Measurements from ENCODE around the gene PHYHD1.

PHYHD1 gene

DNA sequence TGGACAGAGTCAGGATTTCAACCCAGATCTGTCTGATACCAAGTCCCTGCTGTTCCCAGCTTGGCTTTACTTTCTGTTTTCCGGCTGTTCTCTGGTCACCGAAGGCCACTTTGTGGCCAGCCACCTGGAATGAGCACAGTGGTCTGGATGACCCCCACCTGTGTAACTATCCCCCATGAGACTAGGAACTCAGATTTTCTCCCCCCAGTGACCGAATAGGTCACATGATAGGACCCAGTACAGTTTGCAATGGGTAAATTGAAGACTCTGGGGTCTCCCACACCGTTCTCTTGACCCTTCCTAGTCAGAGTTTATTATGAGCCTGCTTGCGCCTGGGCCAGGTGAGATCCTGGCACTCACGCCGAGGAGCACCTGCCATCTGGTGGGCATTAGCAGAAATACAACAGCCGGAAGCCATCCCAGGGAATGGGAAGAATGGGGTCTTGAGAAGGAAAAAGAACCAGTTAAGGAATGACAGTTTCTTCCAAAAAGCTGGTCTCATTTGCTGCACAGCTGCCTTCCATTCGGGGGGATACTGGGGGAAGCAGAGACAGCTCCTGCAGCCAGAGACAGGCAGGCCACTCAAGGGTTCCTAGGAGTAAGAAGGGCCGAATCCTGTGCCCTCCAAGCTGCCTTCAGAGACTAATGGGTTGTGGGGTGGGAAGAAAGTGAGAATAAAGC lies 7.1 kb downstream of the PHYHD1 start:
- Histone ChIP-seq H3K36me3 (ENCODE audit: control insufficient read depth, low read length) (no peaks in the 10 kb centered on the region), H3K27ac (ENCODE audit: low read depth, low read length) (no peak overlapping the region), H3K4me3 (ENCODE audit: low read length) (no peak overlapping the region), H3K9me2 (replicated peaks; ENCODE audit: control insufficient read depth, low read length) (no peaks in the 10 kb centered on the region), H3K9me3 (ENCODE audit: control insufficient read depth, insufficient read depth, low read length) (no peaks in the 10 kb centered on the region), H3K4me2 (ENCODE audit: low read length) (no peak overlapping the region), H4K20me1 (ENCODE audit: control insufficient read depth, insufficient read depth, low read depth, low read length) (no peaks in the 10 kb centered on the region), H3K4me1 (ENCODE audit: control insufficient read depth, low read length) (peaks cover 6% of the 10 kb centered on the region), H3F3A (ENCODE audit: control insufficient read depth, insufficient read depth) (no peaks in the 10 kb centered on the region), H3K79me2 (ENCODE audit: control insufficient read depth, low read length) (0 out of 2 replicates have a peak, but pooled peaks cover 2% of the 10 kb centered on the region), H3K27me3 (ENCODE audit: control insufficient read depth, low read length) (no peaks in the 10 kb centered on the region)
- TF ChIP-seq, protein P1, sequence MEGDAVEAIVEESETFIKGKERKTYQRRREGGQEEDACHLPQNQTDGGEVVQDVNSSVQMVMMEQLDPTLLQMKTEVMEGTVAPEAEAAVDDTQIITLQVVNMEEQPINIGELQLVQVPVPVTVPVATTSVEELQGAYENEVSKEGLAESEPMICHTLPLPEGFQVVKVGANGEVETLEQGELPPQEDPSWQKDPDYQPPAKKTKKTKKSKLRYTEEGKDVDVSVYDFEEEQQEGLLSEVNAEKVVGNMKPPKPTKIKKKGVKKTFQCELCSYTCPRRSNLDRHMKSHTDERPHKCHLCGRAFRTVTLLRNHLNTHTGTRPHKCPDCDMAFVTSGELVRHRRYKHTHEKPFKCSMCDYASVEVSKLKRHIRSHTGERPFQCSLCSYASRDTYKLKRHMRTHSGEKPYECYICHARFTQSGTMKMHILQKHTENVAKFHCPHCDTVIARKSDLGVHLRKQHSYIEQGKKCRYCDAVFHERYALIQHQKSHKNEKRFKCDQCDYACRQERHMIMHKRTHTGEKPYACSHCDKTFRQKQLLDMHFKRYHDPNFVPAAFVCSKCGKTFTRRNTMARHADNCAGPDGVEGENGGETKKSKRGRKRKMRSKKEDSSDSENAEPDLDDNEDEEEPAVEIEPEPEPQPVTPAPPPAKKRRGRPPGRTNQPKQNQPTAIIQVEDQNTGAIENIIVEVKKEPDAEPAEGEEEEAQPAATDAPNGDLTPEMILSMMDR (IDR thresholded peaks at IDR 0.05; ENCODE audit: low read depth, low read length, poor library complexity, severe bottlenecking), result peak; percentile 85
- TF ChIP-seq EZH2phosphoT487 (IDR thresholded peaks at IDR 0.05; ENCODE audit: borderline replicate concordance, low read length), result no peak

DNA sequence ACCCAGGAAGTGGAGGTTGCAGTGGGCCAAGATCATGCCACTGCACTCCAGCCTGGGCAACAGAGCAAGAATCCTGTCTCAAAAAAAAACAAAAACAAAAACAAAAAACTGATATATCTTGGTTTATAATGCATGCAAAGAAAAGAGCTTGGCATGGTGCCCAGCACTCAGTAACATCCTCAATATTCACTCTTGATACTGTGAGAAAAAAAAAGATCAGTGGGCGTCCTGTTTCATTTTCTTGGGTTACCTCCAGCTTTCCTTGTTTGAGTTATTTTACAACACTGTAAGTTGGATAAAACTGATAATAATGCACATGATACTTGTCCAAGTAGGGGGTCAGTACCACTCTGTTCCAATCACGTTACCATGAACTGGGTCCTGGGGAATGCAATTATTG lies 7.8 kb downstream of the PHYHD1 start:
- H3F3A ChIP-seq (ENCODE audit: control insufficient read depth, insufficient read depth), result no peaks in the 10 kb centered on the region
- no peak overlapping the region for H3K27ac ChIP-seq (ENCODE audit: low read depth, low read length)
- H3K9me2 ChIP-seq (replicated peaks; ENCODE audit: control insufficient read depth, low read length), result no peaks in the 10 kb centered on the region
- no peaks in the 10 kb centered on the region; the same call in 1 of the 2 replicates for H3K36me3 ChIP-seq (ENCODE audit: control insufficient read depth, low read length)
- no peak for TF ChIP-seq EZH2phosphoT487 (IDR thresholded peaks at IDR 0.05; ENCODE audit: borderline replicate concordance, low read length)
- TF ChIP-seq, protein P1 (IDR thresholded peaks at IDR 0.05; ENCODE audit: low read depth, low read length, poor library complexity, severe bottlenecking), result no peak
- H3K79me2 ChIP-seq (ENCODE audit: control insufficient read depth, low read length), result no peaks in the 10 kb centered on the region
- peaks cover 6% of the 10 kb centered on the region for H3K4me1 ChIP-seq (ENCODE audit: control insufficient read depth, low read length)
- no peaks in the 10 kb centered on the region for H3K9me3 ChIP-seq (ENCODE audit: control insufficient read depth, insufficient read depth, low read length)
- no peak overlapping the region for H3K4me3 ChIP-seq (ENCODE audit: low read length)
- no peaks in the 10 kb centered on the region for H3K27me3 ChIP-seq (ENCODE audit: control insufficient read depth, low read length)
- no peak overlapping the region for H3K4me2 ChIP-seq (ENCODE audit: low read length)
- H4K20me1 ChIP-seq (ENCODE audit: control insufficient read depth, insufficient read depth, low read depth, low read length), result no peaks in the 10 kb centered on the region

GRCh38 chr9:128929560-128929959 lies 8.8 kb downstream of the PHYHD1 start:
- Histone ChIP-seq H3F3A (ENCODE audit: control insufficient read depth, insufficient read depth) (no peaks in the 10 kb centered on the region), H3K36me3 (ENCODE audit: control insufficient read depth, low read length) (no peaks in the 10 kb centered on the region; the same call in 1 of the 2 replicates), H3K9me2 (replicated peaks; ENCODE audit: control insufficient read depth, low read length) (no peaks in the 10 kb centered on the region), H3K4me1 (ENCODE audit: control insufficient read depth, low read length) (peaks cover 6% of the 10 kb centered on the region), H4K20me1 (ENCODE audit: control insufficient read depth, insufficient read depth, low read depth, low read length) (no peaks in the 10 kb centered on the region), H3K9me3 (ENCODE audit: control insufficient read depth, insufficient read depth, low read length) (no peaks in the 10 kb centered on the region), H3K27ac (ENCODE audit: low read depth, low read length) (no peak overlapping the region), H3K27me3 (ENCODE audit: control insufficient read depth, low read length) (no peaks in the 10 kb centered on the region), H3K4me3 (ENCODE audit: low read length) (no peak overlapping the region), H3K4me2 (ENCODE audit: low read length) (no peak overlapping the region), H3K79me2 (ENCODE audit: control insufficient read depth, low read length) (no peaks in the 10 kb centered on the region)
- no peak for TF ChIP-seq EZH2phosphoT487 (IDR thresholded peaks at IDR 0.05; ENCODE audit: borderline replicate concordance, low read length)
- TF ChIP-seq, protein P1 (IDR thresholded peaks at IDR 0.05; ENCODE audit: low read depth, low read length, poor library complexity, severe bottlenecking), result no peak

Measured in DOHH2 (cell line).